ENCODE measurements around the gene UGGT1.
A peak's percentile ranks its signal among the peaks of the same experiment; 100 is the strongest.
"Not testable (repeated sequence)": the region's sequence is repeated elsewhere in the genome, so short reads cannot be mapped to it uniquely, and the experiment has no call there.

UGGT1 gene

DNA sequence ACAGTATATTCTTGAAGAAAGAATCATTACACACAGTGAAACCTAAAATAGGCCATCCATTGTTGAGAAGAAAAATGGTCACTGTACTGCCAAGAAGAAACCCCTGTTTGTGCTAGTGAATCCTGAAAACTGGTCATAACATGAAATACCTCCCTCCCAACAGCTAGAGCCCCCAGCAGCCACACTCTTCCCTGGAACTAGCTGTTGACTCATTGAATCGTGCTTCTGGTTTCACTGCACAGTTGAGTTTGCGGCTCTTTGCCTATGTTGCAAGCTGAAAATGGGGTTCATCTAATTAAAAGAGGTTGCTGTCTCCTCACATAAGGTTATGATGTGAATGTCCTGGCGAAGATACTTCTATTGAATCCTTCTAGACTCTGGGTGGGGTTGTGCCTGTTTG lies 86.3 kb downstream of the UGGT1 start:
- no peak for DNase-seq (ENCODE audit: low read depth, low spot score)

DNA sequence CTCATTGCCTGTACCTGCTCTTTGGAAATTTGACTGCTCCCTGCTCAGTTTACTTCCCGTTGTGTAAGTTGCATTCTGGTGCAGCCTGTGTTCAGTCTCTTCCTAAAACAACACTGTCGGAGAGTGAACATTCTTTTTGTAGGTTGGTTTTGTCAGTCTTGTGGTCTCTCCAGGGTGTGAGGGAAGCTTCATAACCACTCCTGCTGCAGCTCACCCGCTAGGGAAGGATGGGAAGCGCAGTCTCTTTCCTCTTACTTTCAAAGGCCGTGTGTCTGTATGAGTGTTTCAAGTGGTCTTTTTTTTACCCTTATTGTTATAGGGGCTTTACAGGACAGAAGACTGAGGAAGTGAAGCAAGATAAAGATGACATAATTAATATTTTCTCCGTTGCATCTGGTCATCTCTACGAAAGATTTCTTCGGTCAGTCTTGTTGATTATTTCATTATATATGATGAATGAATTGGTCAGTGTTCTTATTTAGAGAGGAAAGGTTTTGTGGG lies 87.2 kb downstream of the UGGT1 start:
- no peak for DNase-seq (ENCODE audit: low read depth, low spot score)

- peak; percentile 54 for DNase-seq (ENCODE audit: low read depth, low spot score)
Observed at GRCh38 chr2:128178650-128179460, 87.9 kb downstream of the UGGT1 start.

GRCh38 chr2:128179461-128179755 lies 88.4 kb downstream of the UGGT1 start:
- DNase-seq (ENCODE audit: low read depth, low spot score) = no peak

DNA sequence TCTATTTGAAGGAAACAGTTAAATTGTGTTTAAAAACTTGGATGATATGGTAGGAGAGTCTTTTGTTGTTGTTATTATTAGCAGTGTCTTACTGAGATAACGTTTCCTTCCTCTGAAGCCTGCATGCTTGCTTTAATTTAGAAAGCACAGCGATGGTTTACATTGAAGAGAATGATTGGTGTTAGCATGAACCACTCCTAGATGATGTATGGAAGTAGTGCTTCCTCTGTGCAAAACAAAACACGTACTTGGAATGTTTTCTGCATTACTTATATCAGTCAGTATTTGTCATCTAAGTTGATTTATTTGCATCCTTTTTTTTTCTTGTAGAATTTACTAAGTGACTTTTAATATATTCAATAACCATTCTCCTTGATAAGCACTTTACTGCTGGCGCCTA lies 89.0 kb downstream of the UGGT1 start:
- DNase-seq (ENCODE audit: low read depth, low spot score) = no peak

- DNase-seq (ENCODE audit: low read depth, low spot score) = no peak
Observed at GRCh38 chr2:128185576-128185975, 94.6 kb downstream of the UGGT1 start.

GRCh38 chr2:128187032-128187654 lies 96.1 kb downstream of the UGGT1 start:
- DNase-seq (ENCODE audit: low read depth, low spot score) = no peak

- DNase-seq (ENCODE audit: low read depth, low spot score) = no peak
Observed at GRCh38 chr2:128195435-128195984, 104.5 kb downstream of the UGGT1 start.

GRCh38 chr2:128196026-128196425 lies 105.0 kb downstream of the UGGT1 start:
- DNase-seq (ENCODE audit: low read depth, low spot score) = no peak

GRCh38 chr2:128196471-128196931 lies 105.5 kb downstream of the UGGT1 start:
- no peak for DNase-seq (ENCODE audit: low read depth, low spot score)

GRCh38 chr2:128197059-128197458 lies 106.1 kb downstream of the UGGT1 start:
- no peak for DNase-seq (ENCODE audit: low read depth, low spot score)

- DNase-seq (ENCODE audit: low read depth, low spot score) = no peak
Observed at GRCh38 chr2:128198656-128199055, 107.7 kb downstream of the UGGT1 start.

DNA sequence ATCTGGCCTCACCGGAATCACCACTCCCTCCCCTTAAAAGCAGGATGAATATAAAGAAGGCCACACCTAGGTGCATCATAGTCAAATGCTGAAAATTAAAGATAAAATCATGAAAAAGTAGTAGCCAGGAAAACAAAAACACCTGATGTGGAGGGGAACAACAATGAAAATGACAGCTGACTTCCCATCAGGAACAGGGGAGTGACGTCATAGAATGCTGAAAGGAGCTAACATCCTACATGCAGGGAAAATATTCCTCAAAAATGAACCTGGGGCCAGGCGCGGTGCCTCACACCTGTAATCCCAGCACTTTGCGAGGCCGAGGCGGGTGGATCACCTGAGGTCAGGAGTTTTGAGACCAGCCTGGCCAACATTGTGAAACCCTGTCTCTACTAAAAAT lies 108.1 kb downstream of the UGGT1 start:
- no peak for DNase-seq (ENCODE audit: low read depth, low spot score)

DNA sequence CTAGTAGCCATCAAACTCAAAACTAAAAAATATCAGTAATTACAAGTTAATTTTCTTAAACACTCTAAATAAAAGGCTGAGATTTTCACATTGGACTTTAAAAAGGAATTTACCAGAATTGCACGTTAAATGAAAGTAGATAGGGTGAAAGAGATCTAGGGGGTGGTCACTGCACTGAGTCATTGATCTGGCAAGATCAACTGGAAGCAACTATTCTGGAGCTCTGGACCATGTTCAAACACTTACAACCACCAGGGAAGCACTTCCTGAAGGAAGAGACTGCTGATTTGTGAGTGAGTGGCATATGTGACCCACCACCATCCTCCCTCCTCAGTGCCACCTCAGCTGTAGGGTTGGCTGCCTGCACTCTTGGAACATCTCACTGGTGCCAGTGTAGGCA lies 111.8 kb downstream of the UGGT1 start:
- DNase-seq (ENCODE audit: low read depth, low spot score) = no peak

DNA sequence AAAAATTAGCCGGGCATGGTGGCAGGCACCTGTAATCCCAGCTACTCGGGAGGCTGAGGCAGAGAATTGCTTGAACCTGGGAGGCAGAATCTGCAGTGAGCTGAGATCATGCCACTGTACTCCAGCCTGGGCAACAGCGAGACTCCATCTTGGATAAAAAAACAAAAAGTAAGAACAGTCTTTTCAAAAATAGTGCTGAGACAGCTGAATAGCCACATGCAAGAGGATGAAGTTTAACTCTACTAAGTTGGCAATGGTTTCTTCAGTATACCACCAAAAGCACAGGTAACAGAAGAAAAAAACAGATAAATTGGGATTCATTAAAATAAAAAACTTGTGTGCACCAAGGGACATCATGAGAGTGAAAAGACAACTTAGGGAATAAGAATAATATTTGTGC lies 115.2 kb downstream of the UGGT1 start:
- no peak for DNase-seq (ENCODE audit: low read depth, low spot score)

- no peak for DNase-seq (ENCODE audit: low read depth, low spot score)
Observed at GRCh38 chr2:128208023-128208422, 117.0 kb downstream of the UGGT1 start.

- DNase-seq (ENCODE audit: low read depth, low spot score) = not testable (repeated sequence)
Observed at GRCh38 chr2:128208631-128209324, 117.8 kb downstream of the UGGT1 start.

DNA sequence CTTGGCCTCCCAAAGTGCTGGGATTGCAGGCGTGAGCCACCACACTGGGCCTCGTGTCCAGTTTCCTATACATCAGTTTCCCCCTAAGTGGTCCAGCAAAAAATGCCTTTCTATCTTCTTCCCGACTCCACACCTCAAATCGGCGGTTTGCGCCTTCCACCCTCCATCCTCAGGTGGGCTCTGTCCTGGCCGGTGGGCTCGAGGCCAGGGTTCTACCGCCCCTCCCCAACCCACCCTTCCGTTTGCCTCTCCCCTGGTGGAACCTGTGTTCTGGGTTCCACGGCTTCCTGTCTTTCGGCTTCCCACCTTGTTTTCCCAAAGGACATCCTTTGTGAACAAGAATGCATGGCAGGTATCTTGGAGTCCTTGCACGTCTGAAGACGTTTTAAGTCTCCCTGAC lies 123.3 kb downstream of the UGGT1 start:
- no peak for DNase-seq (ENCODE audit: low read depth, low spot score)

DNA sequence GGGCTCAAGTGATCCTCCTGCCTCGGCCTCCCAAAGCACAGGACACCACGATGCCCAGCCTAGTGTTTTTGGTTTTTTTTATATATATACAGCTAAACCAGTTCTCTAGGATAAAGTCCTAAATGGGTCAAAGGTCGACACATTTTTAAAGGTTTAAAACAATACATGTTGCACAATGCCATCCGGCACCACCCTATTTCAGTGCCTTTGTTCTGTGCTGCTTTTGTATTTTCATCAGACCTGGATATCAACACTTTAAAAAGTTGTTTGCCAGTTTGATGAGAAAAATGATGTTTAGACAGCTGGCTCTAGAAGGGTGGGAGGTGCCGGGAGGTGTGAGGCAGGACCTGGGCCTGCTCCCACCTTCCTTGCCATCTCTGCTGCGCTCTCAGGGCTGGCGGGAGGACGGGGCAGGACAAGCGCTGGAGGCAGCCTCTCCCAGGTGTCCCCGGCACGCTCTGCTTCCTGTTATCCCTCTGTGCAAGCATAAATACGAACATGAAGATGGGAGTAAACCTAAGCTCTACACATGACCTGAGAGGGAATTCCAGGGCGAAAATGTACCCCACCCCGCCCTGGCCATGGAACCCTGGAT lies 124.0 kb downstream of the UGGT1 start:
- no peak for DNase-seq (ENCODE audit: low read depth, low spot score)

DNA sequence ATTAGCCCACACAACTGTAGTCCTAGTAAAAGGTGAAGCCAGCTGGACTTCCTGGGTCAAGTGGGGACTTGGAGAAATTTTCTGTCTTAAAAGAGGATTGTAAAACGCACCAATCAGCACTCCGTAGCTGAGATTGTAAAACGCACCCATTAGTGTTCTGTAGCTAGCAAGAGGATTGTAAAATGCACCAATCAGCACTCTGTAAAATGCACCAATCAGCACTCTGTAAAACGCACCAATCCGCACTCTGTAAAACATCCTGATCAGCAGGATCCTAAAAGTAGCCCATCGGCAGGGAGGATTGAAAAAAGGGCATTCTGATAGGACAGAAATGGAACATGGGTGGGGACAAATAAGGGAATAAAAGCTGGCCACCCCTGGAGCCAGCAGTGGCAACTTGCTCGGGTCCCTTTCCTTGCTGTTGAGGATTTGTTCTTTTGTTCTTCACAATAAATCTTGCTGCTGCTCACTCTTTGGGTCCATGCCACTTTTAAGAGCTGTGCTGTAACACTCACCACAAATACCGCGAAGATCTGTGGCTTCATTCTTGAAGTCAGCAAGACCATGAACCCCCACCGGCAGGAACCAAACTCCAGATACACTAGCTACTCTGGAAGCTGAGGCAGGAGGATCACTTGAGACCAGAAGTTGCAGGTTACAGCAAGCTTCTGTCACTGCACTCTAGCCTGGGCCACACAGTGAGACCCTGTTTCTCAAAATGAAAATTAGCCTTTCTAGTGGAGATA lies 125.1 kb downstream of the UGGT1 start:
- no peak for DNase-seq (ENCODE audit: low read depth, low spot score)

DNA sequence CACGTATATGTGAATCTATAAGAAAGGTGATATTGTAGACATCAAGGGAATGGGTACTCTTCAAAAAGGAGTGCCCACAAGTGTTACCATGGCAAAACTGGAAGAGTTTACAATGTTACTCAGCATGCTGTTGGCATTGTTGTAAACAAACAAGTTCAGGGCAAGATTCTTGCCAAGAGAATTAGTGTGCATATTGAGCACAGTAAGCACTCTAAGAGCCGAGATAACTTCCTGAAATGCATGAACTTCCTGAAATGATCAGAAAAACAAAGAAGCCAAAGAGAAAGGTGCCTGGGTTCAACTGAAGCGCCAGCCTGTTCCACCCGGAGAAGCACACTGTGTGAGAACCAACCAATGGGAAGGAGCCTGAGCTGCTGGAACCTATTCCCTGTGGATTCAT lies 126.7 kb downstream of the UGGT1 start:
- DNase-seq (ENCODE audit: low read depth, low spot score) = no peak

Measured in ELF-1 (cell line).